H1 (cell line): ENCODE measurements around the gene ZNF576. TPM values are rescaled to one million over a fixed set of nuclear protein-coding genes. Genes with fewer than 3 reads are reported as not detected.

Source experiments
- polyA plus RNA-seq, 7 experiments: library from polyadenylated mRNA; depleted of rRNA in 3 of 7; stranded (reverse) in 5 of 7; unstranded in 2 of 7; fragments of >200 nt in 5 of 7; fragments of 200-250 nt in 2 of 7; gene quantifications; 1 replicate in 5 of 7; 2 replicates in 1 of 7; 4 replicates in 1 of 7; pipeline versions ENCODE4 v1.2.1 to v1.2.3, GENCODE V29; 2011 to 2013; ENCODE audit warnings: missing spikeins in 2 of 7, mixed read lengths in 2 of 7
- total RNA-seq: library from RNA; stranded (reverse); fragmentation: NEBNext Ultra II Directional; extraction: Animal tissue kit (Norgen Biotek cat#: 25700); gene quantifications from 2 replicates; pipeline ENCODE4 v1.2.1, GENCODE V29; 2021

Gene ZNF576
- total and polyA plus RNA-seq, 2 of the 8 experiments (the other 6 are each of a cell fraction or from before 2014, with no cell fraction given): 13.6 to 32.4 TPM

Other genes with a start within 250 kb of the ZNF576 start
- gene CD177, start 242.9 kb upstream of the ZNF576 start, total RNA-seq: 3.4 and 4.2 TPM in 2 replicates
- 10.0 and 10.5 TPM in 2 replicates for gene CD177, start 242.9 kb upstream of the ZNF576 start, polyA plus RNA-seq (2011; rRNA removed)
- gene TEX101, start 181.7 kb upstream of the ZNF576 start, total RNA-seq: not detected in 2 replicates
- 0.06 and 0.12 TPM in 2 replicates for gene TEX101, start 181.7 kb upstream of the ZNF576 start, polyA plus RNA-seq (2011; rRNA removed)
- gene LYPD3, start 131.0 kb upstream of the ZNF576 start, total RNA-seq: 4.0 and 4.1 TPM in 2 replicates
- gene LYPD3, start 131.0 kb upstream of the ZNF576 start, polyA plus RNA-seq (2011; rRNA removed): 16.4 and 18.4 TPM in 2 replicates
- gene PHLDB3, start 91.8 kb upstream of the ZNF576 start, total RNA-seq: 7.5 and 8.5 TPM in 2 replicates
- 4.0 and 6.5 TPM in 2 replicates for gene PHLDB3, start 91.8 kb upstream of the ZNF576 start, polyA plus RNA-seq (2011; rRNA removed)
- gene ETHE1, start 69.4 kb upstream of the ZNF576 start, total RNA-seq: 18.6 and 19.9 TPM in 2 replicates
- gene ETHE1, start 69.4 kb upstream of the ZNF576 start, polyA plus RNA-seq (2011; rRNA removed): 92.7 and 96.0 TPM in 2 replicates
- not detected in 2 replicates for gene ZNF575, start 63.4 kb upstream of the ZNF576 start, total RNA-seq
- 0.05 and 0.16 TPM in 2 replicates for gene ZNF575, start 63.4 kb upstream of the ZNF576 start, polyA plus RNA-seq (2011; rRNA removed)
- gene XRCC1, start 21.1 kb upstream of the ZNF576 start, total RNA-seq: 42.5 and 48.5 TPM in 2 replicates
- gene XRCC1, start 21.1 kb upstream of the ZNF576 start, polyA plus RNA-seq (2011; rRNA removed): 44.4 and 57.9 TPM in 2 replicates
- gene PINLYP, start 20.8 kb upstream of the ZNF576 start, total RNA-seq: 7.5 and 9.2 TPM in 2 replicates
- gene PINLYP, start 20.8 kb upstream of the ZNF576 start, polyA plus RNA-seq (2011; rRNA removed): 27.1 and 31.3 TPM in 2 replicates
- 39.9 and 42.9 TPM in 2 replicates for gene IRGQ, start 461 bp upstream of the ZNF576 start, total RNA-seq
- 10.5 and 16.0 TPM in 2 replicates for gene IRGQ, start 461 bp upstream of the ZNF576 start, polyA plus RNA-seq (2011; rRNA removed)
- gene SRRM5, start 15.5 kb downstream of the ZNF576 start, total RNA-seq: 0.11 and 0.25 TPM in 2 replicates
- 0.06 and 0.16 TPM in 2 replicates for gene SRRM5, start 15.5 kb downstream of the ZNF576 start, polyA plus RNA-seq (2011; rRNA removed)
- 16.7 and 19.5 TPM in 2 replicates for gene ZNF428, start 23.0 kb downstream of the ZNF576 start, total RNA-seq
- 7.8 and 15.5 TPM in 2 replicates for gene ZNF428, start 23.0 kb downstream of the ZNF576 start, polyA plus RNA-seq (2011; rRNA removed)
- gene CADM4, start 43.3 kb downstream of the ZNF576 start, total RNA-seq: 23.1 and 25.0 TPM in 2 replicates
- gene CADM4, start 43.3 kb downstream of the ZNF576 start, polyA plus RNA-seq (2011; rRNA removed): 13.5 and 20.7 TPM in 2 replicates
- 22.9 and 23.0 TPM in 2 replicates for gene PLAUR, start 73.6 kb downstream of the ZNF576 start, total RNA-seq
- 23.4 and 29.8 TPM in 2 replicates for gene PLAUR, start 73.6 kb downstream of the ZNF576 start, polyA plus RNA-seq (2011; rRNA removed)
- gene IRGC, start 119.5 kb downstream of the ZNF576 start, total RNA-seq: not detected in 2 replicates
- gene IRGC, start 119.5 kb downstream of the ZNF576 start, polyA plus RNA-seq (2011; rRNA removed): not detected in 2 replicates
- 28.7 and 34.0 TPM in 2 replicates for gene SMG9, start 158.4 kb downstream of the ZNF576 start, total RNA-seq
- 20.4 and 25.6 TPM in 2 replicates for gene SMG9, start 158.4 kb downstream of the ZNF576 start, polyA plus RNA-seq (2011; rRNA removed)
- gene KCNN4, start 184.4 kb downstream of the ZNF576 start, total RNA-seq: 0.78 and 1.0 TPM in 2 replicates
- gene KCNN4, start 184.4 kb downstream of the ZNF576 start, polyA plus RNA-seq (2011; rRNA removed): 1.5 and 2.0 TPM in 2 replicates
- gene LYPD5, start 205.9 kb downstream of the ZNF576 start, total RNA-seq: 0.59 and 0.74 TPM in 2 replicates
- gene LYPD5, start 205.9 kb downstream of the ZNF576 start, polyA plus RNA-seq (2011; rRNA removed): 4.3 TPM in 2 replicates
- gene ZNF283, start 230.7 kb downstream of the ZNF576 start, total RNA-seq: 3.6 and 4.3 TPM in 2 replicates
- 1.1 and 1.6 TPM in 2 replicates for gene ZNF283, start 230.7 kb downstream of the ZNF576 start, polyA plus RNA-seq (2011; rRNA removed)